HepG2 (cell line): ENCODE data around the gene CHI3L1. TPM values are rescaled to one million over a fixed set of nuclear protein-coding genes. Genes with fewer than 3 reads are reported as not detected.

Experiments used
- ATAC-seq: fragments of 200-7000 bp; cut with Tn5 transposase; 3 replicates; pipeline ENCODE4 v1.9.1; 2020; ENCODE audit warnings: mild to moderate bottlenecking, moderate library complexity
- BruUV-seq: library from RNA; stranded (reverse); fragments of 400-500 nt; replicated peaks from 2 replicates; lab custom pipeline; 2021; lab: Mats Ljungman, UMichigan
- CTCF ChIA-PET: fragments of 300-600 bp; formaldehyde crosslinking; extraction: SDS; loops from one replicate; lab custom pipeline; 2021; ENCODE audit warnings: low total read pairs, inconsistent platforms, low intra/inter-chr PET ratio; lab: Yijun Ruan, JAX
- POLR2A ChIA-PET: fragments of 350-600 bp; sonication (Branson Sonifier 250); formaldehyde crosslinking; loops from one replicate; lab custom pipeline; 2020; ENCODE audit warnings: antibody characterized with exemption, inconsistent platforms; lab: Yijun Ruan, JAX
- DNase-seq: peaks from one replicate; pipeline ENCODE4 v3.0.0-alpha.2; 2015; ENCODE audit warnings: low spot score
- FAIRE-seq: peaks from 3 replicates; lab custom pipeline; 2011; peaks lifted over from hg19 to GRCh38; lab: Jason Lieb, UNC
- H2AFZ ChIP-seq: one replicate; pipeline ENCODE4 v1.6.1; 2011; ENCODE audit warnings: low read length, inconsistent platforms
- H3K27ac ChIP-seq: fragments of 300-600 bp; 3 replicates; pipeline ENCODE4 v1.8.0; 2011; ENCODE audit warnings: mixed run types, mild to moderate bottlenecking, mixed read lengths, low read length, inconsistent platforms; ENCODE audit not compliant: insufficient read depth; ENCODE audit errors: extremely low read length
- H3K27me3 ChIP-seq, 2 experiments: fragments of 200-600 bp in 1 of 2; 2 replicates in 1 of 2; 3 replicates in 1 of 2; pipeline versions ENCODE4 v1.6.0 to v1.8.0; 2011; ENCODE audit warnings: low read length in 2 of 2, mild to moderate bottlenecking in 2 of 2, moderate library complexity in 2 of 2, inconsistent platforms in 1 of 2; ENCODE audit not compliant: insufficient read depth in 2 of 2, control insufficient read depth in 1 of 2
- H3K36me3 ChIP-seq, 2 experiments: fragments of 200-600 bp in 1 of 2; replicated peaks in 1 of 2; 2 replicates in 1 of 2; 3 replicates in 1 of 2; pipeline versions ENCODE4 v1.5.1 to v1.8.0; 2011; ENCODE audit warnings: low read length in 2 of 2, inconsistent platforms in 1 of 2; ENCODE audit not compliant: insufficient read depth in 2 of 2, control insufficient read depth in 1 of 2
- H3K4me1 ChIP-seq: 2 replicates; pipeline ENCODE4 v1.5.1; 2012; ENCODE audit warnings: low read length, inconsistent platforms; ENCODE audit not compliant: insufficient read depth
- H3K4me2 ChIP-seq: 2 replicates; pipeline ENCODE4 v1.6.0; 2011; ENCODE audit warnings: low read depth, low read length, inconsistent platforms
- H3K4me3 ChIP-seq, 3 experiments: fragments of 200-600 bp in 1 of 3; sonication (generic), shearing (Covaris generic) in 1 of 3; replicated peaks in 1 of 3; 2 replicates each; pipeline ENCODE4 v1.5.1; 2011 to 2016; ENCODE audit warnings: low read length in 3 of 3, inconsistent platforms in 2 of 3, low read depth in 2 of 3, mild to moderate bottlenecking in 2 of 3, control low read depth in 1 of 3, mixed read lengths in 1 of 3; ENCODE audit not compliant: insufficient read depth in 1 of 3
- H3K79me2 ChIP-seq: one replicate; pipeline ENCODE4 v1.6.1; 2011; ENCODE audit warnings: low read length, inconsistent platforms; ENCODE audit not compliant: insufficient read depth
- H3K9ac ChIP-seq: 2 replicates; pipeline ENCODE4 v1.6.0; 2011; ENCODE audit warnings: mild to moderate bottlenecking, low read depth, low read length, inconsistent platforms; ENCODE audit not compliant: insufficient read depth
- H3K9me3 ChIP-seq: 2 replicates; pipeline ENCODE4 v1.5.1; 2012; ENCODE audit warnings: mild to moderate bottlenecking, low read length
- H4K20me1 ChIP-seq: 2 replicates; pipeline ENCODE4 v1.6.0; 2011; ENCODE audit warnings: inconsistent platforms, mild to moderate bottlenecking, low read length, moderate library complexity; ENCODE audit not compliant: insufficient read depth
- AGO2 ChIP-seq: fragments of 200-400 bp; formaldehyde crosslinking; optimal IDR thresholded peaks from 2 replicates; pipeline ENCODE3; 2017; ENCODE audit warnings: mild to moderate bottlenecking, low read depth, low read length, moderate library complexity
- ARHGAP35 ChIP-seq: sonication (generic); formaldehyde crosslinking; IDR thresholded peaks from 2 replicates; pipeline ENCODE4 v1.9.0; 2022; ENCODE audit warnings: mild to moderate bottlenecking, inconsistent platforms, moderate library complexity, missing genetic modification reagents, borderline replicate concordance
- CEBPG ChIP-seq: IDR thresholded peaks from 2 replicates; pipeline ENCODE4 v1.6.1; 2016
- FOXK2 ChIP-seq: fragments of 450-650 bp; IDR thresholded peaks from 2 replicates; pipeline ENCODE4 v1.6.1; 2016
- HMG20A ChIP-seq: IDR thresholded peaks from 2 replicates; pipeline ENCODE4 v1.6.1; 2016; ENCODE audit warnings: borderline replicate concordance
- HNRNPUL1 ChIP-seq: fragments of 200-400 bp; formaldehyde crosslinking; IDR thresholded peaks from 2 replicates; pipeline ENCODE4 v1.6.1; 2017; ENCODE audit warnings: low read depth, mild to moderate bottlenecking, low read length, moderate library complexity
- ISX ChIP-seq: sonication (generic); formaldehyde crosslinking; conservative IDR thresholded peaks from 2 replicates; pipeline ENCODE4 v1.5.0; 2020; ENCODE audit warnings: missing genetic modification reagents
- SALL1 ChIP-seq: sonication (generic); formaldehyde crosslinking; IDR thresholded peaks from 2 replicates; pipeline ENCODE4 v1.8.0; 2022; ENCODE audit warnings: mild to moderate bottlenecking, missing genetic modification reagents
- SETDB1 ChIP-seq: sonication (generic); formaldehyde crosslinking; IDR thresholded peaks from 2 replicates; pipeline ENCODE4 v1.5.1; 2020; ENCODE audit warnings: missing genetic modification reagents, mild to moderate bottlenecking, borderline replicate concordance
- XRCC5 ChIP-seq: fragments of 200-400 bp; formaldehyde crosslinking; optimal IDR thresholded peaks from 2 replicates; pipeline ENCODE3; 2017; ENCODE audit warnings: mild to moderate bottlenecking, low read length
- ZBTB26 ChIP-seq: IDR thresholded peaks from 2 replicates; pipeline ENCODE4 v1.6.1; 2016; ENCODE audit warnings: missing compliant biosample characterization, missing genetic modification reagents, borderline replicate concordance
- ZBTB34 ChIP-seq: sonication (generic); formaldehyde crosslinking; IDR thresholded peaks from 2 replicates; pipeline ENCODE4 v1.8.0; 2022; ENCODE audit warnings: mild to moderate bottlenecking, missing genetic modification reagents
- ZIK1 ChIP-seq: sonication (generic); formaldehyde crosslinking; IDR thresholded peaks from 2 replicates; pipeline ENCODE4 v1.5.0; 2020; ENCODE audit warnings: mild to moderate bottlenecking, low read depth, missing genetic modification reagents, borderline replicate concordance
- ZNF18 ChIP-seq: sonication (generic); formaldehyde crosslinking; IDR thresholded peaks from 2 replicates; pipeline ENCODE4 v1.8.0; 2022; ENCODE audit warnings: mild to moderate bottlenecking, missing genetic modification reagents; ENCODE audit not compliant: insufficient replicate concordance
- ZNF264 ChIP-seq: sonication (generic); formaldehyde crosslinking; IDR thresholded peaks from 2 replicates; pipeline ENCODE4 v1.4.0; 2020; ENCODE audit warnings: missing genetic modification reagents
- ZNF598 ChIP-seq: sonication (generic); formaldehyde crosslinking; IDR thresholded peaks from 2 replicates; pipeline ENCODE4 v1.5.1; 2020; ENCODE audit warnings: mild to moderate bottlenecking, missing genetic modification reagents, borderline replicate concordance
- ZNF687 ChIP-seq: sonication (generic); formaldehyde crosslinking; IDR thresholded peaks from 2 replicates; pipeline ENCODE4 v1.5.1; 2020; ENCODE audit warnings: mild to moderate bottlenecking, missing genetic modification reagents, moderate library complexity
- WGBS: methylation state at CpG from one replicate; pipeline ENCODE4 v1.1.6; 2017; ENCODE audit warnings: low lambda C conversion rate; 5-methylcytosine and 5-hydroxymethylcytosine counted together
- in situ Hi-C: cut with HindIII; loops from 2 replicates; pipeline ENCODE4 v1.10.0; 2017; ENCODE audit warnings: low pct_unique_long_range_greater_than_20kb; ENCODE audit not compliant: extremely low pct_ligation_motif_present
- intact Hi-C: fragments of 100-400 bp; cut with micrococcal nuclease; formaldehyde crosslinking; loops from one replicate; pipeline ENCODE4 v1.10.0; 2022; ENCODE audit not compliant: unreplicated experiment
- polyA plus RNA-seq, 8 experiments: library from polyadenylated mRNA; depleted of rRNA in 3 of 8; stranded (reverse) in 7 of 8; unstranded in 1 of 8; fragments of >200 nt; fragmentation: Illumina TruSeq in 4 of 8; extraction: Trizol in 4 of 8; gene quantifications; 2 replicates each; pipeline versions ENCODE4 v1.2.1 to v1.2.3, GENCODE V29; 2011 to 2016; ENCODE audit warnings: low read depth in 4 of 8, missing spikeins in 1 of 8, mixed read lengths in 1 of 8; ENCODE audit not compliant: insufficient read depth in 1 of 8
- total RNA-seq, 5 experiments: library from RNA; depleted of rRNA; stranded (reverse); fragments of >200 nt; fragmentation: Illumina TruSeq; extraction: Trizol; gene quantifications; 2 replicates each; pipeline ENCODE4 v1.2.3, GENCODE V29; 2016; ENCODE audit warnings: low read depth in 1 of 5

Gene CHI3L1
- total and polyA plus RNA-seq, 2 of the 13 experiments (the other 11 are each of a cell fraction or from before 2014, with no cell fraction given): 0.09 to 0.13 TPM

- Histone ChIP-seq H3K27ac (no peak overlapping the region), H3K4me2 (no peak overlapping the region), H4K20me1 (no peaks in the 10 kb centered on the region), H3K4me3 (no peak overlapping the region), H3K9ac (no peak overlapping the region), H3K36me3 (no peaks in the 10 kb centered on the region), H3K9me3 (no peaks in the 10 kb centered on the region), H3K79me2 (no peaks in the 10 kb centered on the region), H2AFZ (no peak overlapping the region), H3K27me3 (peaks cover 0 to 25% of the 10 kb centered on the region in 2 experiments; a peak in 3 of 5 replicates), H3K4me1 (no peaks in the 10 kb centered on the region)
- FAIRE-seq: no peak
- ChIA-PET POLR2A (no interaction called here), CTCF (interaction anchor here (1.4 to 2.4 kb wide), 3 partner anchors 51 to 178 kb away, joined by 13 to 17 read pairs (median 15); no protein-coding TSS in a partner anchor)
- no TSS peak for BruUV-seq
- WGBS: 24% methylated on average over 6 of the region's 6 CpGs
- peak; percentile 76 for ATAC-seq
- intact Hi-C loops (loop anchor here (5.0 kb wide), 1 partner anchor 180 kb away; no protein-coding TSS in a partner anchor), in situ Hi-C loops (loop anchor here (5.0 kb wide), 3 partner anchors 50 to 180 kb away; no protein-coding TSS in a partner anchor)
- DNase-seq: no peak
- TF ChIP-seq ZNF687: no peak
- TF ChIP-seq ZIK1 (CRISPR knock-in tag): no peak
- no peak for TF ChIP-seq SALL1
- no peak for TF ChIP-seq ZBTB34 (CRISPR knock-in tag)
- TF ChIP-seq ISX (CRISPR knock-in tag): no peak
- no peak for TF ChIP-seq ZNF18
- TF ChIP-seq ARHGAP35 (CRISPR knock-in tag): no peak
- TF ChIP-seq ZBTB26 (CRISPR knock-in tag): no peak
- no peak for TF ChIP-seq XRCC5
- no peak for TF ChIP-seq ZNF598
- no peak for TF ChIP-seq SETDB1
- TF ChIP-seq HNRNPUL1: no peak
- TF ChIP-seq HMG20A (CRISPR knock-in tag): no peak
- TF ChIP-seq FOXK2: no peak
- TF ChIP-seq ZNF264: no peak
- no peak for TF ChIP-seq AGO2
- no peak for TF ChIP-seq CEBPG (CRISPR knock-in tag)
These were observed 30.7 kb upstream of the CHI3L1 start for GRCh38 chr1:203217139-203217655.
